Dermis microvascular lymphatic vessel endothelial cell (primary cell): ENCODE results near the gene ZC3H12C. TPM values are rescaled to one million over a fixed set of nuclear protein-coding genes. Genes with fewer than 3 reads are reported as not detected.
A peak's percentile ranks its signal among the peaks of the same experiment; 100 is the strongest.

Source experiments
- DNase-seq, 2 donors: peaks; one replicate each; pipeline versions ENCODE4 v3.0.0 to v3.0.0-alpha.2; 2010; ENCODE audit warnings: low read depth in 2 of 2
- total RNA-seq: library from RNA; depleted of rRNA; stranded (reverse); fragments of >200 nt; gene quantifications from 2 replicates; pipeline ENCODE4 v1.2.1, GENCODE V29; 2014

The ZC3H12C gene
- total RNA-seq, 1 donor from 2014 or later = 10.5 TPM

- no peak for DNase-seq
Measured at GRCh38 chr11:110096496-110096895, 3.3 kb downstream of the ZC3H12C start.

- DNase-seq = no peak
Measured at GRCh38 chr11:110097459-110098012, 4.3 kb downstream of the ZC3H12C start.

GRCh38 chr11:110098645-110099044, 5.5 kb downstream of the ZC3H12C start:
- DNase-seq = peak in 1 of 2 donors; percentile 42

GRCh38 chr11:110100476-110101240, 7.5 kb downstream of the ZC3H12C start:
- peak in 1 of 2 donors; percentile 59 for DNase-seq

- no peak for DNase-seq
Measured at GRCh38 chr11:110106713-110107274, 13.6 kb downstream of the ZC3H12C start.

- DNase-seq = no peak
Measured at GRCh38 chr11:110110854-110111253, 17.7 kb downstream of the ZC3H12C start.

- no peak for DNase-seq
Measured at GRCh38 chr11:110112457-110112856, 19.3 kb downstream of the ZC3H12C start.

GRCh38 chr11:110113505-110113904, 20.3 kb downstream of the ZC3H12C start:
- no peak for DNase-seq

GRCh38 chr11:110113973-110114372, 20.8 kb downstream of the ZC3H12C start:
- DNase-seq = no peak

- DNase-seq = no peak
Measured at GRCh38 chr11:110119317-110119716, 26.1 kb downstream of the ZC3H12C start.

GRCh38 chr11:110121204-110121603, 28.0 kb downstream of the ZC3H12C start:
- DNase-seq = peak; percentile 37 to 81

GRCh38 chr11:110123003-110123402, 29.8 kb downstream of the ZC3H12C start:
- DNase-seq = no peak

GRCh38 chr11:110124605-110125004, 31.4 kb downstream of the ZC3H12C start:
- no peak for DNase-seq

- no peak for DNase-seq
Measured at GRCh38 chr11:110125632-110126031, 32.4 kb downstream of the ZC3H12C start.

- no peak for DNase-seq
Measured at GRCh38 chr11:110126936-110127335, 33.7 kb downstream of the ZC3H12C start.

GRCh38 chr11:110128161-110128560, 35.0 kb downstream of the ZC3H12C start:
- no peak for DNase-seq

GRCh38 chr11:110130642-110131238, 37.5 kb downstream of the ZC3H12C start:
- DNase-seq = peak in 1 of 2 donors; percentile 65

GRCh38 chr11:110131386-110132123, 38.4 kb downstream of the ZC3H12C start:
- no peak for DNase-seq

GRCh38 chr11:110133160-110133559, 40.0 kb downstream of the ZC3H12C start:
- DNase-seq = no peak

GRCh38 chr11:110134110-110134509, 40.9 kb downstream of the ZC3H12C start:
- DNase-seq = peak in 1 of 2 donors; percentile 48

- no peak for DNase-seq
Measured at GRCh38 chr11:110141812-110142211, 48.6 kb downstream of the ZC3H12C start.
